ENCODE results near the gene APOB. TPM values are rescaled to one million over a fixed set of nuclear protein-coding genes. Genes with fewer than 3 reads are reported as not detected.

The APOB gene
- total RNA-seq, 4 donors from 2014 or later, result 1.5 to 38.6 (median 14.7) TPM

- TF ChIP-seq CTCF (IDR thresholded peaks at IDR 0.05; ENCODE audit: low read depth), result no peak
These were observed 20.3 kb downstream of the APOB start for GRCh38 chr2:21023419-21024181.

GRCh38 chr2:21022792-21023367, 21.0 kb downstream of the APOB start:
- no peak for TF ChIP-seq CTCF (IDR thresholded peaks at IDR 0.05; ENCODE audit: low read depth)

DNA sequence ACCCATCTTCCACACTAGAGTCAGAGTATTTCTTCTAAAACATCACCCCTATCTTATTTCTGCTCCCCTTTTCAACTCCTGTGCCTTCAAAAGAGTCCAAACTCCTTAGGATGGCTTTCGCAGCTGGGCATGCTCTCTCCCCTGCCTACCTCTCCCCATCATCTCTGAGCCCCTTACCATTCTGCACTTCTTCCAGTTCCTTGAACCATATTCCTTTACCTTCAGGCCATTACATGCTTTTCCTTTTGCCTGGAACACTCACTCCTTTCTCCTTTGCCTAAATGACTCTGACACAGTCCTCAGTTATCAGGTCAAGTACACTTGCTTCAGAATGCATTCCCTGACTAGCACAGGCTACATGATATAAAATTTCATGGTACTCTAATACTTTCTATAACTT, 22.4 kb downstream of the APOB start:
- TF ChIP-seq CTCF (IDR thresholded peaks at IDR 0.05; ENCODE audit: low read depth), result no peak

DNA sequence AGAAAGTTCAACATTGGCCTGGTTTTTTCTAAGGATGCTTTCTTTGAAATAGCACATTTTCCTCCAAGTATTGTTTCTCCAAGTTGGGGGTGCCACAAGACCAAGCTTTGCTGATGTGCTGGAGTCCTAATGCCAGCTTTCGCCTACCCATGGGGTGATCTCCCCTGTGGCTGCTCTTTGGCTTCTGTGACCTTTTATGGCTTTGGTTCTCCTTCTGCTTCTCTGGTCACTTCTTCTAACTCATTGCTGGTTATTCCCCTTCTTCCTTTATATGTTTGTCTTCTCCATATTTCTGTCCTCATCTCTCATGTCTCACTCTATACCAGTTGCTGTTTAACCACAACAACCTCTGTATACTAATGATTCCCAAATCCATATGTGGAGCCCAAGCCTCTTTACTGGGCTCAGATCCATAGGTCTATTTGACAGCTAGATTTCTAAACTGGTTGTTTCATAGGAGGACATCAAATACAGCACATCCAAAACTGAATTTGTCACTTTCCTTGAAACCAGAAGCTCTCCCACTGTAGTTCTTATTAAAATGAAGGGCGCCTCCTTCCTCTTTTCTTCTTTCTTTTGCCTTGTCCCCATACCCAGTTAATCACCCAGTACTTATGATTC, 23.1 kb downstream of the APOB start:
- no peak for TF ChIP-seq CTCF (IDR thresholded peaks at IDR 0.05; ENCODE audit: low read depth)

- no peak for TF ChIP-seq CTCF (IDR thresholded peaks at IDR 0.05; ENCODE audit: low read depth)
These were observed 23.7 kb downstream of the APOB start for GRCh38 chr2:21020031-21020667.

GRCh38 chr2:21019678-21020021, 24.2 kb downstream of the APOB start:
- no peak for TF ChIP-seq CTCF (IDR thresholded peaks at IDR 0.05; ENCODE audit: low read depth)

Data from subcutaneous adipose tissue (tissue), 4 donors.